ENCODE measurements around the gene SPTLC3. TPM values are rescaled to one million over a fixed set of nuclear protein-coding genes. Genes with fewer than 3 reads are reported as not detected.

The SPTLC3 gene
- total RNA-seq, 1 experiment from 2014 or later, result 7.5 TPM

DNA sequence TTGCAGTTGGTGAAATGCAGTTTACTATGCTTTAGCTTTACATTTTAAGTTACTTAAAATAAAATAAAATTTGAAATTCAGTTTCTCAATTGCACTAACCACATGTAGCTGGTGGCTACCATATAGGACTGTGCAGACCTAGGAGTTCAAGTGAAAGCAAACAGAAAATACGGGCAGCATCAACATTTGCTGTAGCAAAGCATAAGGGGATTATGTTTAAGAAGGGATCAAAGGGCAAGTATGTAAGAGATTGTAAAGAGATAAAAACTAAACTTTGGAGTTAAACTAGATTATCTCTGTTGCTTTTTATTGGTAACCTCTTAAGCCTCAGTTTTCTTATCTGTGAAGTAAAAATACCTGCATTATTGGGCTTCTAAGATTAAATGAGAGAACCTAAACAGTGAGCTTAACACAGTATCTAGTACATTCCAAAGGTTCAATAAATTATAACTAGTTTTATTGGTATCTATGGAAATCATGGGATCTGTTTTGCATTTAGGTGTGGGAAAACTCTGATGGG, 81.2 kb downstream of the SPTLC3 start:
- Mint-ChIP-seq H3K4me1 (ENCODE audit: low read depth, unreplicated experiment) (no peaks in the 10 kb centered on the region), H3K36me3 (ENCODE audit: insufficient read depth, unreplicated experiment) (no peaks in the 10 kb centered on the region), H3K9me3 (ENCODE audit: low read depth, unreplicated experiment) (no peaks in the 10 kb centered on the region), H3K27me3 (ENCODE audit: unreplicated experiment) (no peaks in the 10 kb centered on the region), H3K27ac (ENCODE audit: unreplicated experiment) (no peak overlapping the region), H3K4me3 (ENCODE audit: low read depth, unreplicated experiment) (no peak overlapping the region)
- intact Hi-C loops (cut with micrococcal nuclease; ENCODE audit: unreplicated experiment), result no loop called here
- DNase-seq, result no peak
- CTCF ChIA-PET, result no interaction called here
- BruUV-seq (replicated peaks), result no TSS peak
- no peak for TF ChIP-seq CTCF (IDR thresholded peaks at IDR 0.05; ENCODE audit: unreplicated experiment)

DNA sequence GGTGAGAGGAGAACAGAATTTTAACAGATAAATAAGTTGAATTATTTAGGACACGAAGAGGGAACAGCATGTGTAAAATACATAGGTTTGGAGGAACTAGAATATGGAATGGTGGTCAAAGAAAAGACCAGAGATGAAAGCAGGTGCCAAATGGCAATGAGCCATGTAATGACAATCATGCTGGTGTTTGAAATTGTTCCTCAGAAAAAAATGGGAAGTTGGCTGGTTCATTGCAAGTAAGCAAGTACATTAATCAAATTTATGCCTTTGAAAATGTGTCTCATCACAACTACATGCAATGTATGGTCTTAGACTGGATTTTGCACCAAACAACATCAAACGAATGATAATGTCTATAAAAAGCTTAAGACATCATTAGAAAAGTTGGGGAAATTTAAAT, 83.3 kb downstream of the SPTLC3 start:
- no peaks in the 10 kb centered on the region for H3K27me3 Mint-ChIP-seq (ENCODE audit: unreplicated experiment)
- H3K36me3 Mint-ChIP-seq (ENCODE audit: insufficient read depth, unreplicated experiment), result no peaks in the 10 kb centered on the region
- no peak overlapping the region for H3K27ac Mint-ChIP-seq (ENCODE audit: unreplicated experiment)
- BruUV-seq (replicated peaks), result no TSS peak
- no peak overlapping the region for H3K4me3 Mint-ChIP-seq (ENCODE audit: low read depth, unreplicated experiment)
- no peak for TF ChIP-seq CTCF (IDR thresholded peaks at IDR 0.05; ENCODE audit: unreplicated experiment)
- H3K9me3 Mint-ChIP-seq (ENCODE audit: low read depth, unreplicated experiment), result no peaks in the 10 kb centered on the region
- CTCF ChIA-PET, result interaction anchor here (0.7 kb wide), 1 partner anchor 10 kb away, joined by 3 read pairs; no protein-coding TSS in a partner anchor
- H3K4me1 Mint-ChIP-seq (ENCODE audit: low read depth, unreplicated experiment), result no peaks in the 10 kb centered on the region
- no peak for DNase-seq
- intact Hi-C loops (cut with micrococcal nuclease; ENCODE audit: unreplicated experiment), result no loop called here

DNA sequence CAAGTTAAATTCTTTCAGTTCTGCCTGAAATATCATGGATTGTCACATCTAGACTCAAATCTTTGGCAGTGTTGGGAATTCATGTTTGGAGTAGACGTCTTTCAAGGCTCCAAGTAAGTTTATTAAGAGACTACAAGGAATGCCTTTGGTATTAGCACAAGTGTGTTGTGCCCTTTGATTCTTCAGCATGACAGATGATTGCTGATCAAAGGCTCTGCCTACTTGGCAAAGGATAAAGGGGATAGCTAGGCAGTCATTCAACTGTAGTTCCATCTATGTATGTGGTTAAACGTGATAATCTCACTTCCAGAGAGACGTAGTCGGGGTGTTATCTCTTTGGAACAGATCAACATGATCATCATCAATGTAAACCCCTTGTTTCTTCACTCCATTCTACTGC, 86.2 kb downstream of the SPTLC3 start:
- BruUV-seq (replicated peaks), result no TSS peak
- CTCF ChIA-PET, result no interaction called here
- intact Hi-C loops (cut with micrococcal nuclease; ENCODE audit: unreplicated experiment), result no loop called here
- no peak for DNase-seq
- Mint-ChIP-seq H3K27me3 (ENCODE audit: unreplicated experiment) (no peaks in the 10 kb centered on the region), H3K27ac (ENCODE audit: unreplicated experiment) (no peak overlapping the region), H3K4me1 (ENCODE audit: low read depth, unreplicated experiment) (no peaks in the 10 kb centered on the region), H3K9me3 (ENCODE audit: low read depth, unreplicated experiment) (no peaks in the 10 kb centered on the region), H3K4me3 (ENCODE audit: low read depth, unreplicated experiment) (no peak overlapping the region), H3K36me3 (ENCODE audit: insufficient read depth, unreplicated experiment) (no peaks in the 10 kb centered on the region)
- no peak for TF ChIP-seq CTCF (IDR thresholded peaks at IDR 0.05; ENCODE audit: unreplicated experiment)

DNA sequence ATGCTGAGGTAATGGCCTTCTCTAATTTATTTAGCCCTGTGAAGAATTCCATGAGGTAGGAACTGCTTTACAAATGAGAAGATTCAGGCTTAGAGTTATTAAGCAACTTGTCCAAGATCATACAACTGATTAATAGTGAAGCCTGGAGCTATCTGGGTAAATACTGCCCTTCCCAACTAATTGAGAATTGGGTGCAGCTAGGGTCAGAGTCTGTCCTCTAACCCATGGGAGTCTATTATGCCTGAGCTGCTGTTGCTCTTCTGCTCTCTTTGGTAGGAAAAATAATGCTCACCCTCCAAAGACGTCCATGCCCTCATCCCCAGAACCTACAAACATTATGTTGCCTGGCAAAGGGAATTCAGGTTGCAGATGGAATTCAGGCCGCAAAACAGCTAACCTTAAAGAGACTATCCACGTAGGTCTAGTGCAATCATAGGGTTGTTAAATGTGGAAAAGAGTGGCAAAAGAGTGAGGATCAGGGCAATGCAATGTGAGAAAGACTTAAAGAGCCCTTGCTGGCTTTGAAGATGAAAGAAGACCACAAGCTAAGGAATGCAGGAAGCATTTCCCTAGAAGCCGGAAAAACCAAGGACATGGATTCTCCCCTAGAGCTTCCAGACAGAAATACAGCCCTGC, 90.1 kb downstream of the SPTLC3 start:
- no peak for DNase-seq
- CTCF ChIA-PET, result interaction anchor here (0.5 kb wide), 1 partner anchor 673 kb away, joined by 7 read pairs; no protein-coding TSS in a partner anchor

More for the DNA sequence above, 90.1 kb downstream of the SPTLC3 start:
- intact Hi-C loops (cut with micrococcal nuclease; ENCODE audit: unreplicated experiment), result no loop called here
- Mint-ChIP-seq H3K27ac (ENCODE audit: unreplicated experiment) (no peak overlapping the region), H3K9me3 (ENCODE audit: low read depth, unreplicated experiment) (no peaks in the 10 kb centered on the region), H3K27me3 (ENCODE audit: unreplicated experiment) (no peaks in the 10 kb centered on the region), H3K4me1 (ENCODE audit: low read depth, unreplicated experiment) (peaks cover 7% of the 10 kb centered on the region), H3K36me3 (ENCODE audit: insufficient read depth, unreplicated experiment) (no peaks in the 10 kb centered on the region), H3K4me3 (ENCODE audit: low read depth, unreplicated experiment) (no peak overlapping the region)
- TF ChIP-seq CTCF (IDR thresholded peaks at IDR 0.05; ENCODE audit: unreplicated experiment), result no peak
- no TSS peak for BruUV-seq (replicated peaks)
